Left renal cortex interstitium (tissue), 4 donors: ENCODE measurements around the gene CEBPE. TPM values are rescaled to one million over a fixed set of nuclear protein-coding genes. Genes with fewer than 3 reads are reported as not detected.
"Not testable (repeated sequence)": the region's sequence is repeated elsewhere in the genome, so short reads cannot be mapped to it uniquely, and the experiment has no call there.

Source experiments
- DNase-seq, 4 donors: peaks; one replicate each; pipeline ENCODE4 v3.0.0-alpha.2; 2013; ENCODE audit warnings: low read depth in 4 of 4, low spot score in 2 of 4, missing footprints in 1 of 4
- polyA plus RNA-seq, 4 donors: library from polyadenylated mRNA; unstranded; fragments of 120-200 nt; gene quantifications; one replicate each; pipeline ENCODE4 v1.2.1, GENCODE V29; 2013; ENCODE audit not compliant: insufficient read length in 4 of 4

The CEBPE gene
- polyA plus RNA-seq, 4 donors = 0.11 to 0.26 (median 0.14) TPM; not detected in 1

- DNase-seq = no peak
Measured at GRCh38 chr14:23124337-23124954, 5.4 kb upstream of the CEBPE start.

GRCh38 chr14:23123419-23123818 is 4.4 kb upstream of the CEBPE start:
- DNase-seq = no peak

GRCh38 chr14:23122086-23122485 is 3.0 kb upstream of the CEBPE start:
- no peak for DNase-seq

- DNase-seq = peak; percentile 41 to 64 (median 58)
Measured at GRCh38 chr14:23121361-23121771, 2.3 kb upstream of the CEBPE start.

- DNase-seq = peak; percentile 66 to 88 (median 78)
Measured at GRCh38 chr14:23120541-23121251, 1.6 kb upstream of the CEBPE start.

GRCh38 chr14:23119363-23120327 is 590 bp upstream of the CEBPE start:
- DNase-seq = no peak

GRCh38 chr14:23117371-23118020 is 1.6 kb downstream of the CEBPE start:
- no peak for DNase-seq

GRCh38 chr14:23115918-23116317 is 3.1 kb downstream of the CEBPE start:
- DNase-seq = no peak

- no peak for DNase-seq
Measured at GRCh38 chr14:23115039-23115731, 3.9 kb downstream of the CEBPE start.

GRCh38 chr14:23114669-23115038 is 4.4 kb downstream of the CEBPE start:
- no peak for DNase-seq

GRCh38 chr14:23114120-23114458 is 5.0 kb downstream of the CEBPE start:
- DNase-seq = no peak

- DNase-seq = no peak
Measured at GRCh38 chr14:23113431-23114119, 5.5 kb downstream of the CEBPE start.

GRCh38 chr14:23112359-23113178 is 6.5 kb downstream of the CEBPE start:
- no peak for DNase-seq

GRCh38 chr14:23110579-23111365 is 8.3 kb downstream of the CEBPE start:
- no peak for DNase-seq

GRCh38 chr14:23109769-23110168 is 9.3 kb downstream of the CEBPE start:
- no peak for DNase-seq

GRCh38 chr14:23108169-23108568 is 10.9 kb downstream of the CEBPE start:
- DNase-seq = not testable (repeated sequence)

- not testable (repeated sequence) for DNase-seq
Measured at GRCh38 chr14:23107620-23108019, 11.4 kb downstream of the CEBPE start.

GRCh38 chr14:23106747-23107045 is 12.4 kb downstream of the CEBPE start:
- no peak for DNase-seq
